ENCODE data around the gene ARMC6. TPM values are rescaled to one million over a fixed set of nuclear protein-coding genes. Genes with fewer than 3 reads are reported as not detected.
"Not testable (repeated sequence)": the region's sequence is repeated elsewhere in the genome, so short reads cannot be mapped to it uniquely, and the experiment has no call there.

The ARMC6 gene
- total RNA-seq, 1 experiment from 2014 or later: 48.6 TPM

DNA sequence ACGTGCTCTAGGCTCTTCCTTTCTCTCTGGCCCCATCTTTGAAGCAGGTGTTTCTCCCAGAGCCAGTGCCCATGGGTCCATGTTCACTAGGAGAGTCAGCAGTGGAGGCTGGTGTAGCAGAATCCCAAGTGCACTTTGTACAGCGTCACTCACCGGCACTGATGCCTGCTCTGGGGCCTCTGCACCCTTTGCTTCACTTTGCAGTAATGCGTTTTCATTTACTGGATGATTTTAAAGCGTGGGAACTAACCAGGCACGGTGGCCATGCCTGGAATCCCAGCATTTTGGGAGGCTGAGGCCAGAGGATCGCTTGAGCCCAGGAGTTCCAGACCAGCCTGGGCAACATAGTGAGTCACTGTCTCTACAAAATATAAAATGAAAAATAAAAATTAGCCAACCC lies 61.1 kb downstream of the ARMC6 start:
- no peaks in the 10 kb centered on the region for H3K4me1 ChIP-seq
- no peak overlapping the region for H3K27ac ChIP-seq
- H3K4me3 ChIP-seq: no peak overlapping the region
- H3K36me3 ChIP-seq: no peaks in the 10 kb centered on the region
- no peak for DNase-seq
- no peaks in the 10 kb centered on the region for H3K27me3 ChIP-seq
- H3K9me3 ChIP-seq (replicated peaks): no peaks in the 10 kb centered on the region

GRCh38 chr19:19095691-19096090 lies 62.3 kb downstream of the ARMC6 start:
- no peaks in the 10 kb centered on the region for H3K9me3 ChIP-seq (replicated peaks)
- no peaks in the 10 kb centered on the region for H3K27me3 ChIP-seq
- no peak for DNase-seq
- H3K4me1 ChIP-seq: no peaks in the 10 kb centered on the region
- H3K4me3 ChIP-seq: no peak overlapping the region
- H3K36me3 ChIP-seq: no peaks in the 10 kb centered on the region
- H3K27ac ChIP-seq: no peak overlapping the region

- no peak for DNase-seq
- no peak overlapping the region for H3K4me3 ChIP-seq
- H3K27ac ChIP-seq: no peak overlapping the region
- no peaks in the 10 kb centered on the region for H3K27me3 ChIP-seq
- H3K9me3 ChIP-seq (replicated peaks): no peaks in the 10 kb centered on the region
- H3K36me3 ChIP-seq: no peaks in the 10 kb centered on the region
- no peaks in the 10 kb centered on the region for H3K4me1 ChIP-seq
These were observed 63.5 kb downstream of the ARMC6 start for GRCh38 chr19:19096641-19097627.

GRCh38 chr19:19098084-19098702 lies 64.8 kb downstream of the ARMC6 start:
- H3K9me3 ChIP-seq (replicated peaks): no peaks in the 10 kb centered on the region
- H3K4me3 ChIP-seq: no peak overlapping the region
- no peaks in the 10 kb centered on the region for H3K36me3 ChIP-seq
- DNase-seq: no peak
- no peaks in the 10 kb centered on the region for H3K27me3 ChIP-seq
- no peaks in the 10 kb centered on the region for H3K4me1 ChIP-seq
- no peak overlapping the region for H3K27ac ChIP-seq

DNA sequence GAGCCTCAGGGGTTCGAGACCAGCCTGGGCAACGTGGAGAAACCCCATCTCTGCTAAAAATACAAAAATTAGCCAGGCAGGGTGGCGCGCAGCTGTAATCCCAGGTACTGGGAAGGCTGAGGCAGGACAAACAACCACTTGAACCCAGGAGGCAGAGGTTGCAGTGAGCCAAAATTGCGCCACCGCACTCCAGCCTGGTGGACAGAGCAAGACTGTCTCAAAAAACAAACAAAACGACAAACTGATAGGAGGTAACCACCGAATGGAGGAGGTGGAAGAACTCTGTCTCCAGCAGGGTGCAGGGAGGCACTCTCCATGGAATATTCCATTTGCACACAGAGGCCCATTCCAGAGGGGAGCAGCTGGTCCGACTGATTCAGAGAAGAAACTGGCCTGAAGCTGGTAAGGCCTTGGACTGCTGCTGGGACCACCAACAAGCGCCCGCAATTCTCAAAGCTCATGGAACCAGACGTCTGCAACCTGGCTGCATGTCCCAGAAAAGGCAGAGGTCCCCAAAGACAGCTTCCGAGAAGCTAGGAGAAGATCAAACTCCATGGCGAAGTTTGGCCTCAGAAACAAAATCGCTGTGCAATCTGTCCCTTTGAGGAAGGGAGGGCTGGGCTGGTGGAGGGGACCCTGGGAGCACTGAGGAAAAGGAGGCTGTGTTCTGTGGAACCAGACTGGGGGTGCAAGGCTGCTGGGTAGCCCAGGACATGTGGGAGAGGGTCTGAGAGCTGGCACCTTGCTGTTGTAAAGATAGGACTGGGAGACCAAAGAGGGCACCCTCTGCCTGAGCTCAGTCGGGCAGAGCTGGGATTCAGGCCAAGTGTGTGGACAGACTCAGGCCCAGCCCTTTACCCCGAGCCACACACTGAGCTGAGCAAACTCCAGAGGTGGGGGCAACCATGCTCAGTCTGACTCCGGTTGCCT lies 65.6 kb downstream of the ARMC6 start:
- no peaks in the 10 kb centered on the region for H3K36me3 ChIP-seq
- no peaks in the 10 kb centered on the region for H3K27me3 ChIP-seq
- no peaks in the 10 kb centered on the region for H3K4me1 ChIP-seq
- DNase-seq: no peak
- no peak overlapping the region for H3K27ac ChIP-seq
- H3K4me3 ChIP-seq: no peak overlapping the region
- no peaks in the 10 kb centered on the region for H3K9me3 ChIP-seq (replicated peaks)

- DNase-seq: no peak
- Histone ChIP-seq H3K9me3 (replicated peaks) (no peaks in the 10 kb centered on the region), H3K27me3 (no peaks in the 10 kb centered on the region), H3K36me3 (no peaks in the 10 kb centered on the region), H3K4me3 (no peak overlapping the region), H3K27ac (no peak overlapping the region), H3K4me1 (peaks cover 4% of the 10 kb centered on the region; the same call in 1 of the 2 replicates)
These were observed 68.1 kb downstream of the ARMC6 start for GRCh38 chr19:19101540-19101939.

DNA sequence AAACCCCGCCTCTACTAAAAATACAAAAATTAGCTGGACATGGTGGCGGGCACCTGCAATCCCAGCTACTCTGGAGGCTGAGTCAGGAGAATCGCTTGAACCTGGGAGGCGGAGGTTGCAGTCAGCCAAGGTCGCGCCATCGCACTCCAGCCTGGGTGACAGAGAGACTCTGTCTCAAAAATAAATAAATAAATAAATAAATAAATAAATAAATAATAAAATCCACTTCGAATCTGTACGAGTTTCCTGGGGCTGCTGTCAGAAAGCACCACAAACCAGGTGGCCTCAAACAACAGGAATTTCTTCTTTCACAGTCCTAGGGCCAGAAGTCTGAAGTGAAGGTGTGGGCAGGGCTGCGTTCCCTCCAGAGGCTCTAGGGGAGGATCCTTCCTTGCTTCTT lies 69.2 kb downstream of the ARMC6 start:
- not testable (repeated sequence) for DNase-seq; H3K9me3 ChIP-seq (replicated peaks); H3K36me3 ChIP-seq; H3K27me3 ChIP-seq; H3K27ac ChIP-seq; H3K4me3 ChIP-seq; H3K4me1 ChIP-seq

DNA sequence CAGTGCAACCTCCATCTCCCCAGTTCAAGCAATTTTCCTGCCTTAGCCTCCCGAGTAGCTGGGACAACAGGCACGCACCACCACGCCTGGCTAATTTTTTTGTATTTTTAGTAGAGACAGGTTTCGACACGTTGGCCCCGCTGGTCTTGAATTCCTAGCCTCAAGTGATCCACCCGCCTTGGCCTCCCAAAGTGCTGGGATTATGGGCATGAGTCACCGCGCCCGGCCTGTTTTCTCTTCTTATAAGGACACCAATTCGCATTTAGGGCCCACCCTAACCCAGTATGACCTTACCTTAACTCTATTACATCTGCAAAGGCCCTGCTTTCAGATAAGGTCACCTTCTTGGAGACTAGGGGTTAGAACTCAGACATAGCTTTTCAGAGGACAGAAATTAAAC lies 69.8 kb downstream of the ARMC6 start:
- H3K9me3 ChIP-seq (replicated peaks): no peaks in the 10 kb centered on the region
- H3K4me3 ChIP-seq: no peak overlapping the region
- DNase-seq: no peak
- peaks cover 4% of the 10 kb centered on the region; the same call in 1 of the 2 replicates for H3K4me1 ChIP-seq
- H3K27ac ChIP-seq: no peak overlapping the region
- no peaks in the 10 kb centered on the region for H3K36me3 ChIP-seq
- no peaks in the 10 kb centered on the region for H3K27me3 ChIP-seq

DNA sequence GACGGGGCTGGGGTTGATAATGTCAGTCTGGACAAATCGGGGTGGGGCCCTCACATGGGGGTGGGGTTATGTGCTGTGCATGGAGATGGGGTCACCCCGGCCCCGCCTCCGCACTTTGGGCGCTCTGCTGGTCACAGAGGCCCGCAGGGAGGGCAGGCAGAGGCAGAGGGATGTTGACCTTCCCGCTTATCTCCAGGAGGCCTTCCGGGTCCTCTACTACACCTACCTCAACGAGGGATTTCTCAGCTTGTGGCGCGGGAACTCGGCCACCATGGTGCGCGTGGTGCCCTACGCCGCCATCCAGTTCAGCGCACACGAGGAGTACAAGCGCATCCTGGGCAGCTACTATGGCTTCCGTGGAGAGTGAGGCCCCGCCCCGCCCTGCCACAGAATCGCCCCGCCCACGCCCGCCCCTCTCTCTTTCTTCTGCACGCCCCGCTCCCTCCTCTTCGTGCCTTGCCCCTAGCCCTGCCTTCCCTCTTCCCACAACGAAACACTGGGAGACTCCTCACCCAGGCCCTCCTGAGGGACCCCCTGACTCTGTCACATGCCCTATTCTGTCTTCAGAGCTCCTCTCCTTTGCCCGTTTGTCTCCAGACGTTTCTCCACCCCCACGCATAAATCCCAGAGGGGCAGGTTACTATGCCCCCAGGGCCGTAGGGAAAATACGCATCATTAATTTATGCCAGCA lies 72.1 kb downstream of the ARMC6 start:
- H3K4me1 ChIP-seq: peaks cover 4% of the 10 kb centered on the region; the same call in 1 of the 2 replicates
- peak overlapping the region; percentile 64 for H3K4me3 ChIP-seq
- peak overlapping the region; percentile 78 for H3K27ac ChIP-seq
- peak; percentile 92 to 95 for DNase-seq
- H3K9me3 ChIP-seq (replicated peaks): no peaks in the 10 kb centered on the region
- H3K36me3 ChIP-seq: no peaks in the 10 kb centered on the region
- H3K27me3 ChIP-seq: no peaks in the 10 kb centered on the region

- Histone ChIP-seq H3K4me1 (peaks cover 4% of the 10 kb centered on the region; the same call in 1 of the 2 replicates), H3K9me3 (replicated peaks) (no peaks in the 10 kb centered on the region), H3K36me3 (no peaks in the 10 kb centered on the region), H3K27ac (peak overlapping the region; percentile 78), H3K4me3 (peak overlapping the region; percentile 64), H3K27me3 (no peaks in the 10 kb centered on the region)
- peak; percentile 84 to 86 for DNase-seq
These were observed 72.7 kb downstream of the ARMC6 start for GRCh38 chr19:19106056-19106551.

DNA sequence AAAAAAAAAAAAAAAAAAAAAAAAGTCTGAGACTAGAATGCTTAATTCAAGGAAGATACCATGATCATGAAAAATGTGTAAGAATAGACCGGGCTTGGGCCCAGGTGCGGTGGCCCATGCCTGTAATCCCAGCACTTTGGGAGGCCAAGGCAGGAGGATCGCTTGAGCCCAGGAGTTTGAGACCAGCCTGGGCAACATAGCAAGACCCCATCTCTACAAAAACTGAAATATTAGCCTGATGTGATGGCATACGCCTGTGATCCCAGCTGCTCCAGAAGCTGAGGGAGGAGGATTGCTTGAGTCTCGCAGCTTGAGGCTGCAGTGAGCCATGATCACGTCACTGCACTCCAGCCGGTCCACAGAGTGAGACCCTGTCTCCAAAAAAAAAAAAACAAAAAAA lies 73.5 kb downstream of the ARMC6 start:
- not testable (repeated sequence) for H3K36me3 ChIP-seq, H3K4me1 ChIP-seq, H3K27me3 ChIP-seq

GRCh38 chr19:19107654-19108053 lies 74.3 kb downstream of the ARMC6 start:
- Histone ChIP-seq H3K27ac (no peak overlapping the region), H3K27me3 (no peaks in the 10 kb centered on the region), H3K4me3 (no peak overlapping the region), H3K9me3 (replicated peaks) (no peaks in the 10 kb centered on the region), H3K36me3 (no peaks in the 10 kb centered on the region), H3K4me1 (peaks cover 17% of the 10 kb centered on the region)
- no peak for DNase-seq

More for the DNA sequence above, 73.5 kb downstream of the ARMC6 start:
- not testable (repeated sequence) for H3K27ac ChIP-seq; DNase-seq; H3K4me3 ChIP-seq; H3K9me3 ChIP-seq (replicated peaks)

All from SJCRH30 (cell line).